Right renal cortex interstitium (tissue), 3 donors: ENCODE data around the gene PRDM16. TPM values are rescaled to one million over a fixed set of nuclear protein-coding genes. Genes with fewer than 3 reads are reported as not detected.

Experiments used
- DNase-seq, 3 donors: peaks; one replicate each; pipeline ENCODE4 v3.0.0-alpha.2; 2013; ENCODE audit warnings: low read depth in 3 of 3, low spot score in 2 of 3
- polyA plus RNA-seq, 3 donors: library from polyadenylated mRNA; unstranded; fragments of 120-200 nt; gene quantifications; one replicate each; pipeline ENCODE4 v1.2.1, GENCODE V29; 2013; ENCODE audit not compliant: insufficient read length in 3 of 3

Gene PRDM16
- polyA plus RNA-seq, 3 donors, result 4.8 to 6.6 (median 6.4) TPM

DNA sequence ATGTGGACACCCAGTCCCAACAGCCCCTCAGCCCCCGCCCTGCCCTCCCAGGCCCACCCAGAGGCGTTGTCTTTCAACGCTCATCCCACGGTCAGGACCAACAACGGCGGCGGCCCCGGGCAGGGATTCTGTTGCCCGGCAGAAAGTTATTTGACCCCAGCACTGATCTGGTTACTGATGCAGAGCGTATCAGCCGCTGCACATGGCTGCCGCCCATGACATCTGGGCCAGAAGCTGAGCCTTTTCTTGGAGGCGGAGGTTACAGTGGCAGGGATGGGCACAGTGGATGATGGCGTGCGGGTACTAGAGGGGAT is 258.3 kb downstream of the PRDM16 start:
- DNase-seq, result no peak

DNA sequence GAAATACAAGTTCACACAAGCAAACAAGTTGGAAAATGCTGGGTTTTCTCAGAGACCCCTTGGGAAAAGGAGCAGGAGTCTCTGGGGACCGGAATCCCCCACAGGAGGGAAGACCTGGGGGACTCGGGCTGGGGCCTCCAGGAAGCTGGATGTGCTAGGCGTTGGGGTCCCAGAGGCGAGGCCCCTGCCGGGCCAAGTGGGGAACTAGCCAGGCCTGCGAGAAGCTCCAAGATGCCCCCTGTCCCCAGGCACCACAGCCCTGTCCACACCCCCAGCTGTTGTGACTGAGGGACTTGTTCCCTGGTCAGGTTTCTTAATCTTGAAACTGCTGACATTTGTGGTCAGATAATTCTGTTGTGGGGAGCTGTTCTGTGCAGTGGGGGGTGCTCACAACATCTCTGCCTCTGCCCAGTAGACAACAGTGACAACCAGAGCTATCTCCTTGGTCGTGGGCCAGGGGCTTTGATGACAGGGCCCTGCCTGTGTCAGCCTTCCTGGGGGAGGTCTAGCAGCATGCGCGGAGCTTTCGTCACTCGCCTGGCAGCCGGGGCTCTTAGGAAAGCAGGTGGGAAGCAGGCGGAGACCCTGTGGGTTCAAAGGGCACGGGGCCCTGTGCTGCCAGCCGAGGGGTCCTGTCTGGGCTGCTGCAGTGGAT is 259.1 kb downstream of the PRDM16 start:
- no peak for DNase-seq

DNA sequence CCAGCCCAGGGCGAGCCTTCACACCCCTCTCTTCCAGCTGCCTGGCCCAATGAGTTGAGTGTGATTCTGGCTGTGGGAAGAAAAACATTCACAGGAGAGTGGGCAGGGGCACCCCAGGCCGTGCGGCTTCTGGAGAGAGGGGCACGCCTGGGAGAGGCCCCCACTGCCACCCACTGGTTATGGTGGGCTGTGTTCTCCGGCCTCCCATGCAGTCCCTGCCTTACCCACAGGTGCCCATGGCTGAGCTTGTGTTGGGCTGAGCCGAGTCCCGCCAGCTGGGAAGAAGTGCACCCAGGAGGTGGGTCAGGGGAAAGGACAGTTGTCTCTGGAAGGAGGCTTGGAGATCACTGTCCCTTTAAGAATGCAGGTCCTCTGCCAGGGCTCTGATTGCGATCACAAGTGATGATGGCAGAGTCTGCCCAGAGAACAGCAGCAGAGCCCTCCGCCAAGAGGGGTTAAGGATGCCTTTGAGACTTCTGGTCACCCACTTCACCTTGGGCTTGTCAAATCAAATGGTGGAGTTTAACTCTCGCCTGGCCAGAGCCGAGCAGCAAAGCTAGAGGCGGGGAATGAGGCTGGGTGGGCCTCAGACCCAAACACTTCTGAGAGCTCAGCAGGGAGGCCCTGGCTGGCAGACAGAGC is 260.8 kb downstream of the PRDM16 start:
- no peak for DNase-seq

DNA sequence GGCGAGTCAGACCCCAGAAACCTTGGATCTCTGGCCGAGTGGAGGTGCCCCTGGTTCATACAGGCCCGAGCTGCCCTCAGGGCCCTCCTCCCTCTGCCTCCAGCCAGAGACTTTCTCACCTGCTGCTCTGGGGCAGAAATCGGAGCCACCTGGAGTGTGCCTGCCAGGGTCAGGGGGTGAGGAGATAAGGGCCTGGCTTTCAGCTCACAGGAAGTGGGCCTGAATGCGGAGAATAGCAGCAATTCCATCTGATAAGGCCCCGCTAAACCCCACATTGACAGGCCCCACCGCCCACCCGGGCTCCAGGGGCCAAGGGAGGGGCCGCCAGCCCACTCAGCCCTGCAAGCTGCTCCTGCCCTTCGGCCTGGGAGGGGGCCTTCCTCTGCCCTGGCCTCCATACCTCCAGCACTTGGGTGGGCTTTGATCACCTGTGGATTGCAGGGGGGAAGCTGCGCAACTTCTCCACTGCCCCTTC is 261.8 kb downstream of the PRDM16 start:
- no peak for DNase-seq

DNA sequence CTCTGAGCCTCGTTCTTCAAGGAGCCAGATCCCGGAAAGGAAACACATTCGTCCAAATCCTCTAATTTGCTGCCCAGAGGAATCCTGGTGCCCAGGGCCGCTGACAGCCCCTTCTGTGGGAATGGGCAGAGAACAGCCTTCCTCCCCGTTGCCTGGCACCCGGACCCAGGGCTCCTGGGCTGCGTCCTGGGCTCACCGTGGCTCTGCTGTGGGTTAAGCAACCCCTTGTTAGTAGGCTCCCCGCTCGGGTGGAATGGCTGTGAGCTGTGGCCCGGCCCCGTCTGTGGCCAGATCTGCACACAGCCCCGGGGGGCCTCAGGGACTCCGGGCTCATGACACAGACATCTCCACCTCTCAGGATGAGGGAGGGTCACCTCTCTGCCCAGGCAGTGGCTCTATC is 262.6 kb downstream of the PRDM16 start:
- no peak for DNase-seq

DNA sequence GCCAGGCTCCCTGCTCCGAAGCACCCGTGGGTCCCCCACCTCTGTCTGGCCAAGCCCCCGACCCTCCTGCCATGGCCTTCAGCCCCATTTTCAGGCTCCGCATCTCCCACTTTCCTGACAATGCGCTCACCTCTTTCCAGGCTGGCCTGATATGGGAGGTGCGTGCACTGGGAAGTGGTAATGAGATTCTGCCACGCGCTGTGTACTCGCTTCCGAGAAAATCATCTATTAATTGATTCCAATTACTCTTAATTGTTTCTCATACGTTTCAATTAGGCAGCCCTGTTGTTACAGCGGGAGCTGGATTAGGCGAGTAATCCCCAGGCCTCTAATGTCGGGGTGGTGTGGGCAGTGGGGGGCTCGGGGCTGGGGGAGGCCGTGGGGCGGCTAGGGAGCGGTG is 263.0 kb downstream of the PRDM16 start:
- no peak for DNase-seq

DNA sequence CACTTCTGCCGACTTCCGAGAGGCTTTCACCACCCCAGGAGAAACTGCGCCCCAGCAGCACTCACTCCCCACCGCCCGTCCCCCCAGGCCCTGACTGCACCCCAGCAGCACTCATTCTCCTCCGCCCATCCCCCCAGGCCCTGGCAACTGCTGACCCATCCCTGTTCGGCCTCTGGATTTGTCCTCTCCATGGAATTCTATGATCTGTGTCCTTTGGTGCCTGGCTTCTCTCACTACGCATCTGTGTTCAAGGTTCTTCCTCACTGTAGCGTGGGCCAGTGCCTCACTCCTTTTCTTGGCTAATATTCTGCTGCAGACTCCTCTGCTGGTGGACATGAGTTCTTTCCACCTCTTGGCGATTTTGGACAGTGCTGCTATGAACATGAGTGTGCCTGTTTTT is 263.7 kb downstream of the PRDM16 start:
- DNase-seq, result no peak

DNA sequence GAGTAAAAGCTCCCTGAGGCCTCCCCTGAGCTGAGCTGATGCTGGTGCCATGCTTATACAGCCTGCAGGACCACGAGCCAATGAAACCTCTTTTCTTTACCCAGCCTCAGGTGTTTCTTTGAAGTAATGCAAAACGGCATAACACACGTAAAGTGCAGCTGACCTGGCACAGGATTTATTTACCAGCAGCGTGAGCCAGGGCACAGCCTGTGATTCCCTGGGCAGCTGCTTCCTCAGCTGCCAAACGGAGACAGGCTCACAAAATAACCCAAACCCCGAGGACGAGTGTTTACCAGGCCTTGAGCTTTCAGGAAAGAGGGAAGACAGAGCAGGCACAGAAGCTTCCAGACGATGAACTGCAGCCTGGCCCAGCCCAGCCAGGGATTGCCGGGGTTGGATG is 264.9 kb downstream of the PRDM16 start:
- DNase-seq, result no peak

DNA sequence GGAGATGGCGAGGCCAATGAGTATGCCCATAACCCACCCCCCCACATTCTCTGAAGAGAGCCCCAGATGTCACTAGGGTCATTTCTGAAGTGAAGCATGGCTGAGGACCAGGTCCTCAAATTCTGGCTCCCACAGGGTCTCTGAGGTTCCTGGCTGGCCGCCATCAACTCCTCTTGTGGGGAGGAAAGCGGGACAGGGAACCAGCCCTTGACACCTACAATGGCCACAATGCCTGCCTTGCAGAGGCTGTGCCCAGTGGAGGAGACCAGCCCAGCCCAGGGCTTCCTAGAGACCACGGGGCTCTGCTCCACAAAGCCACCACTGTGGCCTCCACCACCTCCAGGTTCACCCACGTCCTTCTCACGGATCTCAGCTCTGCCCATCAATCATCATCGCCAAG is 265.4 kb downstream of the PRDM16 start:
- DNase-seq, result no peak

DNA sequence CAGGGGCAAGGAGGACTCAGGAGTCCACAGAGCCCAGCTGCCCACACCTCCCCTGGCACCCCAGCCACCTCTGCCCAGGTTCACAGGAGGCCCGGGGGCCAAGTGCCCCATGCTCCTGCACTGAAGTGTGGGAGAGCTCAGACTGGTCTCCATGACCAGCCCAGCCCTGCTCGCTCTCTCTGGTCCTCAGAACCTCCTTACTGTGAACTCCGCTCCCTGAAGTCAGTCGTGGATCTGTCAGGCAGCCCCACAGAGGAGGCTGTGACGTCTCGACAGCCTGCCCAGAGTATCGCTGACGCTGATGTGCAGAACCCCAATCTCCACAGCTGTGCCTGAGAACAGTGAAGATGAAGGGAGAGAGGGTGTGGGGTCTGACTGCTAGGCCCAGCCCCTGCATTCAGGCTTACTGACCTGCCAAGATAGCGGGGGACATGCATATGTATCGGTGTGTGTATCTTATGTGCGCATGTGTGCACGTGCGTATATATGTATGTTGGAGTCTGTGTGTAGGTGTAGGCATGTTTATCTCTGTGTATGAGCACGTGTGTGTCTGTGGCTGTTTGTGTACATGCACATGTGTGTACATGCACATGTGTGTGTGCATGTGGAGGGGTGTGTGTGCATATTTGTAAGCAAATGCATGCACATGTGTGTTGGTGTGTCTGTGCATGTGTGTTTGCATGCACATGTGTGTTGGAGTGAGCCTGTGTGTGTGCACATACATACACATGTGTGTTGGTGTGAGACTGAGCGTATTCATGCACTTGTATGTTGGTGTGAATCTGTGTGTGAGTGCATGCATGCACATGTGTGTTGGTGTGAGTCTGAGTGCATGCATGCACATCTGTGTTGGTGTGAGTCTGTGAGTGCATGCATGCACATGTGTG is 267.0 kb downstream of the PRDM16 start:
- DNase-seq, result no peak

DNA sequence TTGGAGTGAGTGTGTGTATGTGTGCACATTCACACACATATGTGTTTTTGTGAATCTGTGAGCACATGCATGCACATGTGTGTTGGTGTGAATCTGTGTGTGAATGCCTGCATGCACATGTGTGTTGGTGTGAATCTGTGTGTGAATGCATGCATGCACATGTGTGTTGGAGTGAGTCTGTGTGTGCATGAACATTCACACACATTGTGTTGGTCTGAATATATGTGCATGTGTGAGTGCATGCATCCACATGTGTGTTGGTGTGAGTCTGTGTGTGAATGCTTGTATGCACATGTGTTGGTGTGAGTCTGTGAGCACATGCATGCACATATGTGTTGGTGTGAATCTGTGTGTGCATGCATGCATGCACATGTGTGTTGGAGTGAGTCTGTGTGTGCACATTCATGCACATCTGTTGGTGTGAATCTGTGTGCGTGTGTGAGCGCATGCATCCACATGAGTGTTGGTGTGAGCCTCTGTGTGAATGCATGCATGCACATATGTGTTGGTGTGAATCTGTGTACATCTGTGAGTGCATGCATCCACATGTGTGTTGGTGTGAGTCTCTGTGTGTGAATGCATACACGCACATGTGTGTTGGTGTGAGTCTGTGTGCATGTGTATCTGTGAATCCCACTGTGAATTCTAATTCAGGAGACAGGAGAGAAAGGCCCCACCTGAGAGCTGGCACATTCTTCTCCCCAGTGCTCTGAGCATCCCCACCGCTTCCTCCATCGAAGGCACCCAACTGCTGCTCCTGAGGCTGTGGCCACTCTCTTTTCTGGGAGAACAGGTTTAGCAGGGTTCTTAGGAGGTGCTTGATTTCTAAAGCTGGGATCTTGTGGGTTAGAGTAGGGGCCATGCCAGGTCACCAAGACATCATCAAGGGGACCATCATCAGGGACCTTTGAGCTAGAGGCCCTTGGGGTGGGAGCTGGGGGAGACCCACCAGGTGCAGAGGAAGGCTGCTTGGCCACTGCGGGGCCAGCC is 267.9 kb downstream of the PRDM16 start:
- no peak for DNase-seq

DNA sequence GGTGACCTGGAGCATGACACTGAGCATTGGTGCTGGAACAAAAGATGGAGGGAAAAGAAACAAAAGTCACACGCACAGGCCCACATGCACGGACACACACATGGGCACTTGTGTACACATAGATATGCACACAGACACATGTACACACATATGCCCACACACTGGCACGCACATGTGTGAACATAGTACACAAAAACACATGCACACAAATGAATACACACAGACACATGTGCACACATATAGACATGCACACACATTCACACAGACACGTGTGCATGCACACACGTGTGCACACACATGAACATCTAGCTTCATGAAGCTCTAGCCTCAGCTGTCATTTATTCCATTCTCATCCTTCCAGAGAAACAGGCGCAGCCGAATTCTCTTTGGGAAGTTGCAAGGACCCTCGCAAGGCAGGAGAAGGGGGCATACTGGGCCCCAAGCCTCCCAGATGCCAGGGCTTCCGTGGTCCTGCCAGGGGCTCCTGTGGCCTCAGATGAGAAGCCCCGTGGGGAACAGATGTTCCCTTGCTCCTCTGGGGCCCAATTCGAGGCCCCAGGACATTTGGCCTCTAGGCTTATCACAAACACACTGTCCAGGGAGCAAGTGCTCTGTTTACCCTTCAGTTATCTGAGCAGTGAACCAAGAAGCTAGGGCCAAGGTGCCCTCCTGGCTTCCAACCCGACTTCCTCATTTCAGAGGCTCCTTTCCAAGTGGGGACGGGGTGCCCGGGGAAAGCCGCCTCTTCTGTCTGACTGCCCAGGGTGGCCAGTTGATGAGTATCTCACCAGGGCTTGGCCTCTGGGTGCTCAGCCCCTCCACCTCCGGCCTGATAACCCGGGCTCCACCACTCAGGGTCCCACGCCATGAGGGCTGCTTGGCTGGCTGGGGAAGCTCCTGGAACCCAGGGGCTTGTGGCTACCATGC is 269.1 kb downstream of the PRDM16 start:
- no peak for DNase-seq

DNA sequence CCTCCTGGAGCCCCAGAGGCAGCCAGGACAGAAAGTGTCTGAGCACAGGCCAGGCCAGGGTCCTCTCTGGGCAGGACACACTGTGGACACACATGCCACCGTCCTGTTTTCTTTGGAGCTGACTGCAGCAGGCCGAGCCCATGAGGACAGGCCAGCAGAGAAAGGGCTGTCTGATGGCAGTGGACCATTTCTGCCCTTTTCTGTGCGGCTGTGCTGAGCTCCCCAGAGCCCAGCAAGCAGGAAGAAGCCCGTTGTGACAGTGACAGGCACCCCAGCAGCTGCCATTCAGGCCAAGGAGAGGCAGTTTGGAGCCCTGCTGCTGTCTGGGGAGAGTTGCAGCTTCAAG is 269.7 kb downstream of the PRDM16 start:
- no peak for DNase-seq

DNA sequence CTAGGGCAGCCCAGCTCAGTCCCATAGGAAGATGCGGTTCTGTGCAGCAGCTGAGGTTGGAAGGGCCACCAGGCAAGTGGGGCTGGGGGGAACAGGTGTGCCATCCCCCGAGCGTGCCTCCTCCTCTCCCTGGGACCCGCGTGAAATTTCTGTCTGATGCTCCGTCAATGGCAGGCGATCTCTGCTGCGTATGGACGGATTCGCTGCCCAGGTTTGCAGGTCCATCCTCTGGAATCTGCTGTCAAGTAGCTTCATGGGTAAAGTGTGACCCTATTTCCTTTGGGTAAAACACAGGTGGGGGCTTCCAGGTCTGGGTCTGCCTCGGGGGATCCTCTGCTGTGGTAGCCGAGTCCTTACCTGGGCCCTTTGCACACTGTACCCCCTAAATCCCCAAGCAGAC is 270.9 kb downstream of the PRDM16 start:
- no peak for DNase-seq

DNA sequence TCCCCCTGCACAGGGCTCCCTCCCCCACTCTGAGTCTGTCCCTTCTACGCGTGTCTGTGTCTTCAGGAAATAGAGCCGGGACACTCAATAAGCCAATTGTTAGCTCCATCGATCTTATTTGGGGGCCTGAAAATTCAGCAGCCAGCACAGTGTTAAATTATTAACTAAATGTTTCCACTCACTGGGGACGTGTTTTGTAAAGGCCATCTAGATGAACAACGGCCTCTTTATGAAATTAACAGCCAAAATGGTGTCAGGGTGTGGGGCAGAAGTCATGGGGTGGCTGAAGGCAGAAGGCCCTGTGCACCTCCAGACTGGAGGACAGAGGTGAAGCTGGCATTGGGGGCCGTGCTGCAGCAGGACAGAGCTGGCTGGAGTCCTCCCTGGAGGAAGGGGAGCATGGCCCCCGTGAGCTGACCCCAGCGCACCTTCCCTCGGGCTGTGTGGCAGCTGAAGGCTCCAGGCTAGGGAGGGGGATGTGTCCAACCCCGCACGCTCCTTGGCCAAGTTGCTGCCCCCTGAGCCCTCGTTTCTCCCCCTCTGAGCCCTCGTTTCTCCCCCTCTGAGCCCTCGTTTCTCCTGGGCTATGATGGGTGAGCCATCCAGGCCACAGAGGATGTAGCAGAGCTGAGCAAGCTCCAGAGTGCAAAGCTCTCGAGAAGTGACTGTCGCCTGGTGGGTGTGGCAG is 271.7 kb downstream of the PRDM16 start:
- DNase-seq, result no peak

DNA sequence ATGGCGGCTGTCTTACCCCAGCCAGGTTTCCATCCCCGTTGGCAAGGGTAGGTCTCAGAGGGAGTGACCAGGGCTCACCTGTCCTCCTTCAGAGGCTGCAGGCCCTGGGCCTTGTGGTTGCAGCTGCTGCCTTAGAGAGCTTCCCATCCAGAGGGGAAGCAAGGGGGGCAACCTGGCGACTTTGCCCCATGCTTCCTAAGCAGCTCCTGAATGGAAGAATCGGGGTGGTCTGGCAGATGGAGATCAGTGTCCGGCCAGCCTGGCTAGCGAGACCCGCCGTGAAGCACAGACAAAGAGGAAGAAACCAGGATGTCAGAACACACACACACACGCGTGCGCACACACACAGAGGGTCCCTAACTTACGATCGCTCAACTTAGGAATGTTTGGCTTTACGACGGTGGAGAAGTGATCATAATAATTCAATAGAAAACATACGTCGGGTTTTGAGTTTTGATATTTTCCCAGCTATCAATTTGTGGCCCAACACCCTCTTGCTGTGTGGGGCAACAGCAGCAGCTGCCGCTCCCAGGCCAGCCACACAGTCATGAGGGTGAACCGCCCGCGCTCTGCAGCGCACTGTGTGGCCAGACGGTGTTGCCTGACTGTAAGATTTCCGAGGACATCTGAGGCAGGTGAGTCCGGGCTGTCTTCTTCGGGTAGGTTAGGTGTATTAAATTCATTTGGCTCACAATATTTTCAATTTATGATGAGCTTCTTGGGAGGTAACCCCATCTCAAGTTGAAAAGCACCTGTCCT is 272.4 kb downstream of the PRDM16 start:
- no peak for DNase-seq

DNA sequence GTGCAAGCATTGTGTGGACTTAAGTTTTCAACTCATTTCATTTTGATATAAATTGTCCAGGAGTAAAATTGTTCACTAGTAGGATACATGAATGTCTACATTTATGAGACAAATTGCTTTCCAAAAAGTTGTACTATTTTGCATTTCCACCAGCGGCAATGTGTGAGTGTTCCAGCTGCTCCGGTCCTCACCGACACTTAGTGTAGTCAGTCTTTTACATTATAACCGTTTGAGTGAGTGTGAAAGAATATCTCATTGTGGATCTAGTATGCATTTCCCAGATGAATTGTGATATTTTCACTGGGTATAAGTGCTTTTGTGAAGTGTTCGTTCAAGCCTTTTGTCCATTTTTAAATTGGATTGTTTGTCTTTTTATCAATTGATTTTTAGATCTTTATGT is 274.0 kb downstream of the PRDM16 start:
- DNase-seq, result no peak

DNA sequence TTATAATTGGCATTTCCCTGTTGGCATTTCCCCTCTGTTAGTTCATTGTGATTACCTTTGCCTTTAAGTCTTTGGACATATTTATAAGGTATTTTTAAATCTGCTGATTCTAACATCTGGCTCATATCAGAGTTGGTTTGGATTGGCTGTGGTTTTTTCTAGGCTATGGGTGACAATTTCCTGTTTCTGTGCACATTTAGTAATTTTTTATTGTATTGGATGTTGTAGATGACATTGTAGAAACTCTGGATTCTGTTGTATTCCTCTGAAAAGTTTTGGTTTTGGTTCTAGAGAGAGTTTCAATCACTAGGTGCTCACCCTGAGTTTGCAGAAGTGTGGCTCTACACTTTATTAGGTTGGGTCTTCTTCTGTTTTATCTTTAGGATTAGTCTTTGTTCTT is 275.4 kb downstream of the PRDM16 start:
- no peak for DNase-seq
